GM13977 (cell line): ENCODE measurements around the gene GLIS2.
A peak's percentile ranks its signal among the peaks of the same experiment; 100 is the strongest.

Experiments used
- DNase-seq: peaks from one replicate; pipeline ENCODE4 v3.0.0; 2012; ENCODE audit warnings: low spot score
- in situ Hi-C: fragments of 300-500 bp; cut with MboI; formaldehyde crosslinking; loops from one replicate; pipeline ENCODE4 v1.12.0; 2022; ENCODE audit warnings: low sequenced_read_pairs, low pct_unique_long_range_greater_than_20kb, mixed read lengths, inconsistent platforms; ENCODE audit not compliant: unreplicated experiment
- TF ChIP-seq, protein P1 (sequence below): IDR thresholded peaks from 2 replicates; pipeline ENCODE4 v1.5.1; 2012; ENCODE audit warnings: mild to moderate bottlenecking, control low read depth; ENCODE audit not compliant: insufficient read depth; ENCODE audit errors: extremely low read depth, missing control alignments

GLIS2 gene

DNA sequence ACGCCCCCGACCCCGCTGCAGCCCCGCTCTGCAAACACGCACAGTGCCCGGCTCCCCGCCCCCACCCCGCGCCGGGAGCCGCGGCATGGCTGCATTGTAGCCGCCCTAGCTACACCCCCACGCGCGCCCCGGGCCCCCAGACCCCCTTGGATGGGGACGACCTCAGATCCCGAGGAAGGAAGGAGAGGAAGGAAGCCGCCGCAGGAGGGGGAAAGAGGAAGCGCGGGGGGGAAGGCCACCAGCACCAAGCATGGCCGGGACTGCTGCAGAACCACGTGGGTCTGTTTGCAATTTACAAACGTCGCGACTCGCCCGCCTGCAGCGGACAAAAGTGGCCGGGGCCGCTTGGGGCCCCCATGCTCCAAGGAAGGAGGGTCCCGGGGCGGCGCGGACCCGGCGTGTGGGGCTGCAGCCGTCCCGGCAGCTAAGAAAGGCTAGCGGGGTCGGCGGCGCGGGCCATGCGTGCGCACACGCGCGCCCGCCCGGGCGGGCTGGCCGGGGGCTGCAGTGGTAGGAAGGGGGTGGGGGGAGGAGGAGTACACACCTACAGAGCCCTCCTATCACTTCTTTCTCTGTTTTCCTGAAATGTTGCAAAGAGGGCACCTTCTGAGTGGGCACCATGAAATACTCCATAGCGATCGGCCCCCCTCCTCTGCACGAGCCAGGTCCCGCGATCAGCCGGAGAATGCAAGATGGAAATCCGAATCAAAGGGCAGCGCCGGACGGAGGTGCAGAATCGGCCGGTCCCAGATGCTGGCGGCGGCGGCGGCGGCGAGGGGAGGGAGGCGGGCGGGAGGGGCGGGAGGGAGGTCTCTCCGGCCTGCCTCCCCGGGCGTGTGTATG is 43.5 kb upstream of the GLIS2 start:
- TF ChIP-seq, protein P1, sequence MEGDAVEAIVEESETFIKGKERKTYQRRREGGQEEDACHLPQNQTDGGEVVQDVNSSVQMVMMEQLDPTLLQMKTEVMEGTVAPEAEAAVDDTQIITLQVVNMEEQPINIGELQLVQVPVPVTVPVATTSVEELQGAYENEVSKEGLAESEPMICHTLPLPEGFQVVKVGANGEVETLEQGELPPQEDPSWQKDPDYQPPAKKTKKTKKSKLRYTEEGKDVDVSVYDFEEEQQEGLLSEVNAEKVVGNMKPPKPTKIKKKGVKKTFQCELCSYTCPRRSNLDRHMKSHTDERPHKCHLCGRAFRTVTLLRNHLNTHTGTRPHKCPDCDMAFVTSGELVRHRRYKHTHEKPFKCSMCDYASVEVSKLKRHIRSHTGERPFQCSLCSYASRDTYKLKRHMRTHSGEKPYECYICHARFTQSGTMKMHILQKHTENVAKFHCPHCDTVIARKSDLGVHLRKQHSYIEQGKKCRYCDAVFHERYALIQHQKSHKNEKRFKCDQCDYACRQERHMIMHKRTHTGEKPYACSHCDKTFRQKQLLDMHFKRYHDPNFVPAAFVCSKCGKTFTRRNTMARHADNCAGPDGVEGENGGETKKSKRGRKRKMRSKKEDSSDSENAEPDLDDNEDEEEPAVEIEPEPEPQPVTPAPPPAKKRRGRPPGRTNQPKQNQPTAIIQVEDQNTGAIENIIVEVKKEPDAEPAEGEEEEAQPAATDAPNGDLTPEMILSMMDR: no peak
- in situ Hi-C loops: no loop called here
- peak; percentile 77 for DNase-seq

DNA sequence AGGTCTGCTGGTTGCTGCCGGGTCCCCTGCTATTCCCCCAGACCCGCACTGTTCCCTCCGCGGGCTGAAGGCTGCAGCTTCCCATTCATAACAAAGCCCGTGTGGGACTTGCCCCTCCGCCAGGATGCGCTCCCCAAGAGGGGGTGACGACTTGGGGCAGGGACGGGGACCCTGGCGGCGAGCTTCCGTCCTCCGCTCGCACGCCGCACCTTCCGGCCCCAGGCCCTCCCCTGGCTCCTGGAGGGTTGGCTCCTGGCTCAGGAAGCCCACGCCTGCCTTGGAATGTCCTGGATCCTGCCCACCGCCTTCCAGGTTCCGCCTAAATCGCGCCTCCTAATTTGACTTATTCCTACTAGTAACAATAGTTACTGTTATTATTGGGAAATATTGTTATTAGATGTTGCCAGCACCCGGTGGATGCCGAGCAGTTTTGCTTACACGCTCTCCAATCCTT is 42.0 kb upstream of the GLIS2 start:
- TF ChIP-seq, protein P1: peak; percentile 54
- in situ Hi-C loops: no loop called here
- DNase-seq: peak; percentile 80

DNA sequence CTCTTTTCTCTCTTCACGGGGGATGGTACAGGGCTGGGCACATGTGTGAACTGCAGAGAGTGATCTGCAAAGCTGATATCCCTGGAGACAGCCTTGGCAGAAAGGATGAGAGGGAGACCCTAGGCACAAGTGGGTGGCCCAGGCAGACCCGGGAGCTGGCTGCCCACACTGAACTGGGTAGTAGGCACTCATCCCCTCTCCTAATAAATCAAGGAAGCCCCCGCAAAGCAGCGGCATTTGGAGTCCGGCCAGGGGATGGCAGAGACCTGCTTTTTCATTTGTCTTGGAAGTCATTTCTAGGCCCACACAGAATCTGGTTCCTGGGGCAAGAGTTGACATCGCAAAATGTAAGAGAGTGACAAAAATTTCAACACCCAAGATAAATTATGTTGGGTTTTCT is 40.0 kb upstream of the GLIS2 start:
- TF ChIP-seq, protein P1: no peak
- in situ Hi-C loops: no loop called here
- no peak for DNase-seq

DNA sequence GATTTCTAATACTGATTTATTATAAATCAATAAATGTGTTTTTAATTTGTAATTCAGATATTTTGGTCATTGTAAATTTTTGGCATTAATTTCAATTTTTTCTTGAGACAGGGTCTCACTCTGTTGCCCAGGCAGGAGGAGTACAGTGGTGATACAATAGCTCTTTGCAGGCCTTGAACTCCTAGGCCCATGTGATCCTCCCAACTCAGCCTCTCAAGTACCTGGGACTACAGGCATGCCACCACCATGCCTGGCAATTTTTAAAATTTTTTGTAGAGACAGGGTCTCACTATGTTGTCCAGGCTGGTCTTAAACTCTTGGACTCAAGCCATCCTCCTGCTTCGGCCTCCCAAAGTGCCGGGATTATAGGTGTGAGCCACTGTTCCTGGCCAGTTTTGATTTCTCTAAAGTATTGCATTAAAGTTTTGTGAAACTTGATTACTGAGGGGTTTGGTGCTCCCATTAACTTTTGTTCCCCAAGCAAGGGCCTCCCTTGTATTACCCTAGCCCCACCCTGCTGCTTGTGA is 37.8 kb upstream of the GLIS2 start:
- TF ChIP-seq, protein P1: no peak
- no peak for DNase-seq
- in situ Hi-C loops: no loop called here

DNA sequence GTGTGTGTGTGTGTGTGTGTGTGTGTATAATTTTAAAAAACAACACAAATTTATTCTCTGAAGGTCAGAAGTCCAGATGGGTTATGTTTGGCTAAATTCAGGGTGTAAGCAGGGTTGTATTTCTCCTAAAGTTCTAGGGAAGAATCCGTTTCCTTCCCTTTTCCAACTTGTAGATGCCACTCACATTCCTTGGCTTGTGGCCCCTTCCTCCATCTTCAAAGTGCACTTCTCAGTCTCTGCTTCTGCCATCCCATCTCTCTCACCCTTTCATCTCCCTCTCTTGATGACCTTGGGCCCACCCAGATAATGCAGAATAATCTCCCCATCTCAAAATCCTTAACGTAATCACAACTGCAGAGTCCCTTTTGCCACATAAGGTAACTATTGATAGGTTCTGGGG is 35.2 kb upstream of the GLIS2 start:
- in situ Hi-C loops: no loop called here
- no peak for DNase-seq
- TF ChIP-seq, protein P1: no peak

DNA sequence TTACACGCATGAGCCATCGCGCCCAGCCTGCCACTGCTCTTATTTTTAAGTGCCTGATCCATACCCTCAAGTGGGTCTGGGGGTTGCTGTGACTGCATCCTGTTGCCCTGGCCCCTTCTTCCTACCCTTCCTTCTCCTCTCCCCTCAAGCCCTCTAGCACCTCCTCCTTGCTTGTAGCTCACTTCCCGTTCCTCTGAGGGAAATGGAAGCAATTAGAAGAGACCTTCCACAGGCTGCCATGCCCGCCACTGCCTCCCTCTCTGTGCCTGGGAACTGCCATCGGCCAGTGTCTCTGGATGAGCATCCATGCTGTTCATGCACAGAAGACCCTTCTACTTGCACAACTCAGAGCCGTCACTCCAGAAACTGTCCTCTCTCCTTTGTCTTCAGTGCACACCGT is 32.4 kb upstream of the GLIS2 start:
- DNase-seq: no peak
- TF ChIP-seq, protein P1: no peak
- in situ Hi-C loops: no loop called here
